HepG2 (cell line): ENCODE data around the gene ALG3. TPM values are rescaled to one million over a fixed set of nuclear protein-coding genes. Genes with fewer than 3 reads are reported as not detected.
A peak's percentile ranks its signal among the peaks of the same experiment; 100 is the strongest.

Experiments
- ATAC-seq: fragments of 200-7000 bp; cut with Tn5 transposase; 3 replicates; pipeline ENCODE4 v1.9.1; 2020; ENCODE audit warnings: mild to moderate bottlenecking, moderate library complexity
- BruUV-seq: library from RNA; stranded (reverse); fragments of 400-500 nt; replicated peaks from 2 replicates; lab custom pipeline; 2021; lab: Mats Ljungman, UMichigan
- CTCF ChIA-PET: fragments of 300-600 bp; formaldehyde crosslinking; extraction: SDS; loops from one replicate; lab custom pipeline; 2021; ENCODE audit warnings: low total read pairs, inconsistent platforms, low intra/inter-chr PET ratio; lab: Yijun Ruan, JAX
- POLR2A ChIA-PET: fragments of 350-600 bp; sonication (Branson Sonifier 250); formaldehyde crosslinking; loops from one replicate; lab custom pipeline; 2020; ENCODE audit warnings: antibody characterized with exemption, inconsistent platforms; lab: Yijun Ruan, JAX
- DNase-seq: peaks from one replicate; pipeline ENCODE4 v3.0.0-alpha.2; 2015; ENCODE audit warnings: low spot score
- FAIRE-seq: peaks from 3 replicates; lab custom pipeline; 2011; peaks lifted over from hg19 to GRCh38; lab: Jason Lieb, UNC
- H2AFZ ChIP-seq: one replicate; pipeline ENCODE4 v1.6.1; 2011; ENCODE audit warnings: low read length, inconsistent platforms
- H3K27ac ChIP-seq: fragments of 300-600 bp; 3 replicates; pipeline ENCODE4 v1.8.0; 2011; ENCODE audit warnings: mixed run types, mild to moderate bottlenecking, mixed read lengths, low read length, inconsistent platforms; ENCODE audit not compliant: insufficient read depth; ENCODE audit errors: extremely low read length
- H3K27me3 ChIP-seq, 2 experiments: fragments of 200-600 bp in 1 of 2; 2 replicates in 1 of 2; 3 replicates in 1 of 2; pipeline versions ENCODE4 v1.6.0 to v1.8.0; 2011; ENCODE audit warnings: low read length in 2 of 2, mild to moderate bottlenecking in 2 of 2, moderate library complexity in 2 of 2, inconsistent platforms in 1 of 2; ENCODE audit not compliant: insufficient read depth in 2 of 2, control insufficient read depth in 1 of 2
- H3K36me3 ChIP-seq, 2 experiments: fragments of 200-600 bp in 1 of 2; replicated peaks in 1 of 2; 2 replicates in 1 of 2; 3 replicates in 1 of 2; pipeline versions ENCODE4 v1.5.1 to v1.8.0; 2011; ENCODE audit warnings: low read length in 2 of 2, inconsistent platforms in 1 of 2; ENCODE audit not compliant: insufficient read depth in 2 of 2, control insufficient read depth in 1 of 2
- H3K4me1 ChIP-seq: 2 replicates; pipeline ENCODE4 v1.5.1; 2012; ENCODE audit warnings: low read length, inconsistent platforms; ENCODE audit not compliant: insufficient read depth
- H3K4me2 ChIP-seq: 2 replicates; pipeline ENCODE4 v1.6.0; 2011; ENCODE audit warnings: low read depth, low read length, inconsistent platforms
- H3K4me3 ChIP-seq, 3 experiments: fragments of 200-600 bp in 1 of 3; sonication (generic), shearing (Covaris generic) in 1 of 3; replicated peaks in 1 of 3; 2 replicates each; pipeline ENCODE4 v1.5.1; 2011 to 2016; ENCODE audit warnings: low read length in 3 of 3, inconsistent platforms in 2 of 3, low read depth in 2 of 3, mild to moderate bottlenecking in 2 of 3, control low read depth in 1 of 3, mixed read lengths in 1 of 3; ENCODE audit not compliant: insufficient read depth in 1 of 3
- H3K79me2 ChIP-seq: one replicate; pipeline ENCODE4 v1.6.1; 2011; ENCODE audit warnings: low read length, inconsistent platforms; ENCODE audit not compliant: insufficient read depth
- H3K9ac ChIP-seq: 2 replicates; pipeline ENCODE4 v1.6.0; 2011; ENCODE audit warnings: mild to moderate bottlenecking, low read depth, low read length, inconsistent platforms; ENCODE audit not compliant: insufficient read depth
- H3K9me3 ChIP-seq: 2 replicates; pipeline ENCODE4 v1.5.1; 2012; ENCODE audit warnings: mild to moderate bottlenecking, low read length
- H4K20me1 ChIP-seq: 2 replicates; pipeline ENCODE4 v1.6.0; 2011; ENCODE audit warnings: inconsistent platforms, mild to moderate bottlenecking, low read length, moderate library complexity; ENCODE audit not compliant: insufficient read depth
- MTF1 ChIP-seq: sonication (generic); formaldehyde crosslinking; IDR thresholded peaks from 2 replicates; pipeline ENCODE4 v1.5.0; 2020; ENCODE audit warnings: missing genetic modification reagents
- MYC ChIP-seq: sonication (generic); formaldehyde crosslinking; IDR thresholded peaks from 2 replicates; pipeline ENCODE4 v1.9.0; 2021; ENCODE audit warnings: missing genetic modification reagents, borderline replicate concordance
- NFYB ChIP-seq: sonication (generic); formaldehyde crosslinking; IDR thresholded peaks from 2 replicates; pipeline ENCODE4 v1.4.0; 2020; ENCODE audit warnings: missing genetic modification reagents
- PHB2 ChIP-seq: fragments of 450-650 bp; IDR thresholded peaks from 2 replicates; pipeline ENCODE4 v1.6.1; 2018; ENCODE audit not compliant: partially characterized antibody
- SP140L ChIP-seq: sonication (generic); formaldehyde crosslinking; IDR thresholded peaks from 2 replicates; pipeline ENCODE4 v1.4.0; 2020; ENCODE audit warnings: missing genetic modification reagents, borderline replicate concordance
- TCF7L2 ChIP-seq: IDR thresholded peaks from 2 replicates; pipeline ENCODE4 v1.6.1; 2011; ENCODE audit warnings: mild to moderate bottlenecking, low read depth, low read length, moderate library complexity
- ZNF335 ChIP-seq: sonication (generic); formaldehyde crosslinking; IDR thresholded peaks from 2 replicates; pipeline ENCODE4 v1.4.0; 2020; ENCODE audit warnings: missing genetic modification reagents
- ZNF557 ChIP-seq: sonication (generic); formaldehyde crosslinking; IDR thresholded peaks from 2 replicates; pipeline ENCODE4 v1.4.0; 2020; ENCODE audit warnings: missing genetic modification reagents
- ZNF569 ChIP-seq: sonication (generic); formaldehyde crosslinking; IDR thresholded peaks from 2 replicates; pipeline ENCODE4 v1.5.0; 2020; ENCODE audit warnings: mild to moderate bottlenecking, missing genetic modification reagents, moderate library complexity, borderline replicate concordance
- ZNF605 ChIP-seq: sonication (generic); formaldehyde crosslinking; IDR thresholded peaks from 2 replicates; pipeline ENCODE4 v1.8.0; 2022; ENCODE audit warnings: mild to moderate bottlenecking, missing genetic modification reagents
- ZNF644 ChIP-seq: IDR thresholded peaks from 2 replicates; pipeline ENCODE4 v1.6.1; 2016; ENCODE audit warnings: low read depth
- ZNF737 ChIP-seq: sonication (generic); formaldehyde crosslinking; IDR thresholded peaks from 2 replicates; pipeline ENCODE4 v1.5.0; 2020; ENCODE audit warnings: missing genetic modification reagents, mild to moderate bottlenecking, borderline replicate concordance
- ZNF790 ChIP-seq: sonication (generic); formaldehyde crosslinking; IDR thresholded peaks from 2 replicates; pipeline ENCODE4 v1.8.0; 2022; ENCODE audit warnings: missing genetic modification reagents, mild to moderate bottlenecking, borderline replicate concordance
- ZNF891 ChIP-seq: sonication (generic); formaldehyde crosslinking; IDR thresholded peaks from 2 replicates; pipeline ENCODE4 v1.5.0; 2020; ENCODE audit warnings: mild to moderate bottlenecking, missing genetic modification reagents
- WGBS: methylation state at CpG from one replicate; pipeline ENCODE4 v1.1.6; 2017; ENCODE audit warnings: low lambda C conversion rate; 5-methylcytosine and 5-hydroxymethylcytosine counted together
- in situ Hi-C: cut with HindIII; loops from 2 replicates; pipeline ENCODE4 v1.10.0; 2017; ENCODE audit warnings: low pct_unique_long_range_greater_than_20kb; ENCODE audit not compliant: extremely low pct_ligation_motif_present
- intact Hi-C: fragments of 100-400 bp; cut with micrococcal nuclease; formaldehyde crosslinking; loops from one replicate; pipeline ENCODE4 v1.10.0; 2022; ENCODE audit not compliant: unreplicated experiment
- polyA plus RNA-seq, 8 experiments: library from polyadenylated mRNA; depleted of rRNA in 3 of 8; stranded (reverse) in 7 of 8; unstranded in 1 of 8; fragments of >200 nt; fragmentation: Illumina TruSeq in 4 of 8; extraction: Trizol in 4 of 8; gene quantifications; 2 replicates each; pipeline versions ENCODE4 v1.2.1 to v1.2.3, GENCODE V29; 2011 to 2016; ENCODE audit warnings: low read depth in 4 of 8, missing spikeins in 1 of 8, mixed read lengths in 1 of 8; ENCODE audit not compliant: insufficient read depth in 1 of 8
- total RNA-seq, 5 experiments: library from RNA; depleted of rRNA; stranded (reverse); fragments of >200 nt; fragmentation: Illumina TruSeq; extraction: Trizol; gene quantifications; 2 replicates each; pipeline ENCODE4 v1.2.3, GENCODE V29; 2016; ENCODE audit warnings: low read depth in 1 of 5
- TF ChIP-seq, protein P1 (sequence below): sonication (generic); formaldehyde crosslinking; IDR thresholded peaks from 2 replicates; pipeline ENCODE4 v1.5.1; 2020; ENCODE audit warnings: missing genetic modification reagents, mild to moderate bottlenecking, borderline replicate concordance
- TF ChIP-seq, protein P2 (sequence below): sonication (generic); formaldehyde crosslinking; IDR thresholded peaks from 2 replicates; pipeline ENCODE4 v1.5.0; 2020; ENCODE audit warnings: missing genetic modification reagents
- TF ChIP-seq, protein P3 (sequence below), 2 experiments: fragments of 450-650 bp in 1 of 2; sonication (generic) in 1 of 2; formaldehyde crosslinking; IDR thresholded peaks; 2 replicates each; pipeline versions ENCODE4 v1.5.0 to v1.8.0; 2020 to 2022; ENCODE audit warnings: mild to moderate bottlenecking in 1 of 2, missing genetic modification reagents in 1 of 2
- TF ChIP-seq, protein P4 (sequence below): sonication (generic); formaldehyde crosslinking; IDR thresholded peaks from 2 replicates; pipeline ENCODE4 v1.5.1; 2020; ENCODE audit warnings: mild to moderate bottlenecking, missing genetic modification reagents, borderline replicate concordance

The ALG3 gene
- total and polyA plus RNA-seq, 2 of the 13 experiments (the other 11 are each of a cell fraction or from before 2014, with no cell fraction given): 46.6 to 57.1 TPM

GRCh38 chr3:184241447-184242296 lies 7.1 kb downstream of the ALG3 start:
- Histone ChIP-seq H2AFZ (no peak overlapping the region), H4K20me1 (peaks cover 4% of the 10 kb centered on the region), H3K4me2 (peak overlapping the region; percentile 48), H3K9me3 (no peaks in the 10 kb centered on the region), H3K4me1 (peaks cover 25% of the 10 kb centered on the region), H3K36me3 (peaks cover 16 to 32% of the 10 kb centered on the region in 2 experiments), H3K9ac (no peak overlapping the region), H3K79me2 (no peaks in the 10 kb centered on the region), H3K27me3 (peaks cover 0 to 22% of the 10 kb centered on the region in 2 experiments; a peak in 3 of 5 replicates), H3K4me3 (peak overlapping the region in 1 of 3 experiments; percentile 2; a peak in 1 of 6 replicates), H3K27ac (peak overlapping the region; percentile 24)
- ChIA-PET CTCF (interaction anchor here (1.1 to 1.6 kb wide), 3 partner anchors 12 to 202 kb away, joined by 4 to 13 read pairs (median 8); partner anchors contain the start of gene VWA5B2), POLR2A (interaction anchor here (0.7 to 1.4 kb wide), 12 partner anchors 9 to 357 kb away, joined by 3 to 8 read pairs (median 4); partner anchors contain the start of genes EIF2B5, PARL and VWA5B2)
- FAIRE-seq: peak; percentile 79
- peak; percentile 86 for DNase-seq
- intact Hi-C loops (loop anchor here (1.0 to 10.0 kb wide), 3 partner anchors 96 to 344 kb away; partner anchors contain the start of gene ABCC5), in situ Hi-C loops (no loop called here)
- no TSS peak for BruUV-seq
- ATAC-seq: peak; percentile 92
- whole genome bisulfite sequencing: 72% methylated on average over 20 of the region's 46 CpGs
- TF ChIP-seq ZNF644 (CRISPR knock-in tag) (no peak), NFYB (CRISPR knock-in tag) (no peak), SP140L (CRISPR knock-in tag) (no peak), ZNF605 (CRISPR knock-in tag) (peak; percentile 95), MYC (CRISPR knock-in tag) (peak; percentile 83), MTF1 (CRISPR knock-in tag) (no peak), ZNF569 (CRISPR knock-in tag) (no peak), ZNF335 (CRISPR knock-in tag) (0 out of 2 replicates have a peak, but pooled peaks have one; percentile 44), TCF7L2 (no peak), PHB2 (no peak), ZNF891 (CRISPR knock-in tag) (peak; percentile 78), ZNF790 (CRISPR knock-in tag) (no peak), ZNF557 (CRISPR knock-in tag) (peak; percentile 90), ZNF737 (no peak)
- TF ChIP-seq, protein P1, sequence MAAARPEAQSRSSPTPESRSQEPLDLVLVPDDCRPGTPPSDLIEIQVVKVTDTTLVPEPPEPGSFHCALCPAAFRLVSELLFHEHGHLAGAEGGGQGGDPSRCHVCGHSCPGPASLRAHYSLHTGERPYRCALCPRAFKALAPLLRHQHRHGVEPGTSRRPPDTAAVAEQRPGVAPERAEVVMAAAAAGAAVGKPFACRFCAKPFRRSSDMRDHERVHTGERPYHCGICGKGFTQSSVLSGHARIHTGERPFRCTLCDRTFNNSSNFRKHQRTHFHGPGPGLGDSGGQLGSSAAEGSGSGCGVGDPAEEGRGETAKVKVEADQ: peak; percentile 66; the same call in 1 of the 2 replicates
- TF ChIP-seq, protein P2, sequence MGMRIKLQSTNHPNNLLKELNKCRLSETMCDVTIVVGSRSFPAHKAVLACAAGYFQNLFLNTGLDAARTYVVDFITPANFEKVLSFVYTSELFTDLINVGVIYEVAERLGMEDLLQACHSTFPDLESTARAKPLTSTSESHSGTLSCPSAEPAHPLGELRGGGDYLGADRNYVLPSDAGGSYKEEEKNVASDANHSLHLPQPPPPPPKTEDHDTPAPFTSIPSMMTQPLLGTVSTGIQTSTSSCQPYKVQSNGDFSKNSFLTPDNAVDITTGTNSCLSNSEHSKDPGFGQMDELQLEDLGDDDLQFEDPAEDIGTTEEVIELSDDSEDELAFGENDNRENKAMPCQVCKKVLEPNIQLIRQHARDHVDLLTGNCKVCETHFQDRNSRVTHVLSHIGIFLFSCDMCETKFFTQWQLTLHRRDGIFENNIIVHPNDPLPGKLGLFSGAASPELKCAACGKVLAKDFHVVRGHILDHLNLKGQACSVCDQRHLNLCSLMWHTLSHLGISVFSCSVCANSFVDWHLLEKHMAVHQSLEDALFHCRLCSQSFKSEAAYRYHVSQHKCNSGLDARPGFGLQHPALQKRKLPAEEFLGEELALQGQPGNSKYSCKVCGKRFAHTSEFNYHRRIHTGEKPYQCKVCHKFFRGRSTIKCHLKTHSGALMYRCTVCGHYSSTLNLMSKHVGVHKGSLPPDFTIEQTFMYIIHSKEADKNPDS (CRISPR knock-in tag): no peak; the same call in none of the 2 replicates
- TF ChIP-seq, protein P3, sequence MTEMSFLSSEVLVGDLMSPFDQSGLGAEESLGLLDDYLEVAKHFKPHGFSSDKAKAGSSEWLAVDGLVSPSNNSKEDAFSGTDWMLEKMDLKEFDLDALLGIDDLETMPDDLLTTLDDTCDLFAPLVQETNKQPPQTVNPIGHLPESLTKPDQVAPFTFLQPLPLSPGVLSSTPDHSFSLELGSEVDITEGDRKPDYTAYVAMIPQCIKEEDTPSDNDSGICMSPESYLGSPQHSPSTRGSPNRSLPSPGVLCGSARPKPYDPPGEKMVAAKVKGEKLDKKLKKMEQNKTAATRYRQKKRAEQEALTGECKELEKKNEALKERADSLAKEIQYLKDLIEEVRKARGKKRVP (CRISPR knock-in tag; IDR thresholded peaks at IDR 0.05): peak in 1 of 2 experiments; percentile 64; a peak in 1 of 4 replicates
- TF ChIP-seq, protein P4, sequence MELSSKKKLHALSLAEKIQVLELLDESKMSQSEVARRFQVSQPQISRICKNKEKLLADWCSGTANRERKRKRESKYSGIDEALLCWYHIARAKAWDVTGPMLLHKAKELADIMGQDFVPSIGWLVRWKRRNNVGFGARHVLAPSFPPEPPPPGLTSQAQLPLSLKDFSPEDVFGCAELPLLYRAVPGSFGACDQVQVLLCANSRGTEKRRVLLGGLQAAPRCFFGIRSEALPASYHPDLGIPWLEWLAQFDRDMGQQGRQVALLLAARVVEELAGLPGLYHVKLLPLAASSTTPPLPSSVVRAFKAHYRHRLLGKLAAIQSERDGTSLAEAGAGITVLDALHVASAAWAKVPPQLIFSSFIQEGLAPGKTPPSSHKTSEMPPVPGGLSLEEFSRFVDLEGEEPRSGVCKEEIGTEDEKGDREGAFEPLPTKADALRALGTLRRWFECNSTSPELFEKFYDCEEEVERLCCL (CRISPR knock-in tag): no peak
